HuH-7.5 (cell line): ENCODE data around the gene PGAP6.
"Not testable (repeated sequence)": the region's sequence is repeated elsewhere in the genome, so short reads cannot be mapped to it uniquely, and the experiment has no call there.

Source experiments
- DNase-seq: peaks from one replicate; pipeline ENCODE4 v3.0.0; 2011; ENCODE audit warnings: low spot score

The PGAP6 gene

DNA sequence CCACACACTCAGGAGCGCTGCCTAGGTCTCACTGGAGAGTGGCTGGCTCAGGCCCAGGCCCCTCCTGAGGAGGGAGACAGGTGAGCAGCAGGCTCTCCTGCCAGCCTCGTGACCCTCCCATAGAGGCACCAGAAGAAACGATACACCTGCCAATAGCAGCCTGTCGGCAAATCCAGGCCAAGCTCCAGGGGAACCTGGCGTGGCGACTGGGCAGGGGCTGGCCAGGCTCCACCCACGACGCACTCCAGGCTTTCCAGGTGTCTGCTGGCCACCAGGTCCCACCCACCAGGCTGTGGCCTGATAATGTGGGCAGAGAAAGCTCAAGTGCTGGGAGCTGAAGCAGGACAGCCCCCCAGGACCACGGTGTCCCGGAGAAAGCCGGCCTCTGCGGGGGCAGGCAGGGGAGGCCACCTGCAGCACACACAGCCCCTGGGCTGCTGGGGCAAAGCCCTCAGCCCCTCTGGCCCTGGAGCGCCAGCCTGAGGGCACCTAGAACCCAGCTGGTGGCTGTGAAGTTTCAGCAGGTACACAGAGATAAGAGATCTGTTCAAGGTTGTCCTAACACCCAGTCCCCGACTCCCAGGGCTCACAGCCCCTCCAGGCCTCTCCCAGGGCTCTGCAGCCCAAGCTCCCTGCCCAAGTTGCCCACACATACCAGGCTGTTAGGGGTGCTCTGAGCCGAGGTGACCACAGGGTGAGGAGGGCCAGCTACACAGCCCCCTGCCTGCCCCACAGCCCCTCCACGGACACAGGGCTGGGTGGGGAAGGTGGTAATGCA lies 2.4 kb downstream of the PGAP6 start:
- DNase-seq, result no peak

DNA sequence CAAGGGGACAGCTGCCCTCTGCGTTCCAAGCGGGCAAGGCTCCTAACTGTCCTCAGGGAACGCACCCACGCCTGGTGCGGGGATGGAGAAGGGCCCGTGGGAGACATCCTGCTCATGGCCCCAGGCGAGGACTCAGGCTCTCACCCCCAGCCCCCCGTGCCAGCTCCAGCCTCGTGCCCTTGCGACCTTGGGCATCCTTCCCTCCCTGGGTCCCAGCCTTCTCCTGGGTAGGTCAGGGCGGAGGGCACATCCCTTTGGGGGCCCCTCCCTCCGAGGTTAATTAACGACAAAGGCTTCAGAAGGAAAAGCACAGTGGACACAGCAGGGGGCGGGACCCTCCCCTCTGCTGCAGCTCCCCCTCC lies 3.0 kb downstream of the PGAP6 start:
- DNase-seq, result no peak

DNA sequence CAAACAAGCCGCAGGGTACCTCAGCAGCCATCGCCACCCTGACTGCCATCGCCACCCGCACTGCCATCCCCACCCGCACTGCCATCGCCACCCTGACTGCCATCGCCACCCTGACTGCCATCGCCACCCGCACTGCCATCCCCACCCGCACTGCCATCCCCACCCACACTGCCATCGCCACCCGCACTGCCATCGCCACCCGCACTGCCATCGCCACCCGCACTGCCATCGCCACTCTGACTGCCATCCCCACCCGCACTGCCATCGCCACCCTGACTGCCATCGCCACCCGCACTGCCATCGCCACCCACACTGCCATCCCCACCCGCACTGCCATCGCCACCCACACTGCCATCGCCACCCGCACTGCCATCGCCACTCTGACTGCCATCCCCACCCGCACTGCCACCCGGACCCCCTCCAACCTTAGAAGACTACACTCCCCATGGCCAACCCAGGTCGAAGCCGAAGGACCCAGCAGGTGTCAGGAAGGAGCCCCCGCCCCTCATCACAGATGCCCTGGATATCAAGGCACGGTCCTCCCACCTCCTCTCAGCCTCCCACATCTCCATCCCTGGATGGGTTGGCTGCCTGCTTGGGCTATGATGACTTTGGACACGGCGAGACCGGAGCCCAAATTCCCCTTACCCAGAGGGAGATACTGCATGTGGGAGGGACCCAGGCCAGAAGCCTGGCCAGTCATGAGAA lies 3.5 kb downstream of the PGAP6 start:
- DNase-seq, result not testable (repeated sequence)

DNA sequence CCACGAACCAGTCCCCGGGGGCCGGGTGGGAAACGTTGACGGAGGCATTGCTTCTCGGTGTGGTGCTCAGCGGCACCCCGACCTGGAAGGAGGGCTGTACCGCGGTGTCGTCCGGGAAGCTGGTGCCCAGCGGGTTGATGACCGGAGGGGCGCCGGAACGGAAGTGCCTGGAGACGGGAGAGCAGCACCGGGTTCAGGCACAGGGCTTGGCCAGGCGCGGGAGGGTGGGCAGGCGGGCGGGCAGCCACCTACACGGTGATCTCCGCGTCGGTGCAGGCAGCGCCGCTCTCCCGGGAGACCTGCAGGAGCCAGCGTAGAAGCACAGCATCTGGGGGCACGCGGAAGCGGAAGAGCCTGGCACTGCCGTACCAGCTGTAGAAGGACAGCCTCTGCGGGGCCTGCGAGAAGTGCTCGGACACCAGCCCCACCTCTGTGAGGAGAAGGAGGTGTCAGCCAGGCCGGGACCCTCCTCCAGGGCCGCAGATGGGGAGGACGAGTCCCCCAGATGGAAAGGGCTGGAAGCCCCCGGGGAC lies 4.3 kb downstream of the PGAP6 start:
- DNase-seq, result no peak

DNA sequence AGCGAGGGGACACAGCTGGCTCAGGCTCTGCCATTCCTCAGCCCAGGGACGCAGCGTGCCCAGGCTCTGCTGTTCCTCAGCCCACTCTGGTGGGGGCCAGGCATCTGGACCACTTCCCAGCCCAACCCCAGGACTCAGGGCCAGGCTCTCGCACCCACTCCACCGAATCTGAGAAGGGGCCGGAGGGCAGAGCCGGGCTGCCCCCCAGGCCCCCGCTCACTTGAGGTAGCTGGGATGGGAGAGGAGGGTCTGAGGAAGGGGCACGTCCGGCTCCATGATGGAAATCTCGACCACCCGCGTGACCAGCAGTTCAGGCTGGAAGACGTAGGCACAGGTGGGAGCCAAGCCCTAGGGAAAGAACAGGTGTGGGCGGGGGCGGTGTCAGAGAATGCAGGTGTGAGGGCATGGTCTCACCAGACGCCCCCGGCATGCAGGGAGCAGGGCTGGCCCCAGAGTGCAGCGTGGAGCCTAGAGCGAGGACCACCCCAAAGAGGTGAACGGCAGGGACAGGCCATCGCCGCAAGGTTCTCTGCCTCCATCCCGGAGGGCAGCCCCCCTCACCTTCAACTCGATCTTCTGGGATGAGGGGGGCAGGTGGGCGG lies 4.9 kb downstream of the PGAP6 start:
- DNase-seq, result no peak

DNA sequence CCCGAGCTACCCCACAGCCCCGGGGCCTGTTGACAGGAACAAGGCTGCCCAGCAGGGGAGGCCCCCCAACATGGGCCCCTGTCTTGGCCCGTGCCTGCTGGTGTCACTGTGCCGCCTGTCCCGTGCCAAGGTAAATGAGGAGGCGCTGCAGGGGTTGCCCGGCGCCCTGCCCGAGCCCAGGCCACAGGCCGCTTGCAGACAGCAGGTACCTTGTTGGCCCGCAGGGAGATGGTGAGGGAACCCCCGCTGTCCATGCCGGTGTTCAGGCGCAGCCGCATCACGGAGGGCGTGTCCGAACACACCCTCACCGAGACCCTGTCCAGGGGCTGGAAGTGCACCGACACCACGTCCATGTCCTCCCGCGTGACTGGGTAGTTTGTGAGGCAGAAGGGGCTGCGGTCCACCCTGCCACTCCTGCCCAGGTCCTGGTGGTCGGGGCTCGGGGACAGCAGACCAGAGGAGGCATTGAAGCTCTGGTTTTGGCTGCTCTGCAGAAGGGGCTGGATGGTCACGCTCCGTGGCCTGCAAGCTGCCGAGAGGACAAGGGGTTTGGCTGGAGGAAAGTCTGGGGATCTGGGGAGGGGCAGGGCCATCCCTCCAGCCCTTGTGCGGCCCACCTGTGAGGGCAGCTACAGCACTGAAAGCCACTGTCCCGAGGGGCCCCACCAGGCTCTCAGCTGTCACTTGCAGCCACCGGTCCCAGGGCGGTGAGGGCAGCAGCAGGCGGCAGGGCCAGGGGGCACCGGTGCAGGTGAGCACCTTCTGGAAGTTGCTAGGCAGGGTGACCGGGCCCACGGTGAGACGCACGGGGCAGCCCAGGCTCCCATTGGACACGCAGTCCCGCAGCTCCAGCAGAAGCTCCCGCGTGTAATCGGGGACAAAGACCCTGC lies 5.6 kb downstream of the PGAP6 start:
- DNase-seq, result no peak

DNA sequence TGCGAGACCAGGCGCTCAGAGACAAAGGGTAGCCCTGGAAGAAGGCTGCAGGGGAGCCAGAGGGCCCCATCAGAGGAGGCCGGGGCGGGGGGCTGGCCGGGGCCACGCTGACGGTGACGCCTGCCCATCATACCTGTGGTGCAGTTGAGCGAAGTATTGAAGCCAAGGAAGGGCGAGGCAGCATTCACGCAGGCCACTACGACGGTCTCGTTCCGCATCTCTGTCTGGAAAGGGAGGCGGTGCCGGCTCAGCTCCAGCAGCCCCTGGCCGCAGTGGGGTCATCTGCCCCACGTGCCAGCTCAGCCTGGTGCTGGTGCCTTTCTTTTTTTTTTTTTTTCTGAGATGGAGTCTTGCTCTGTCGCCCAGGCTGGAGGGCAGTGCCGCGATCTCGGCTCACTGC lies 6.6 kb downstream of the PGAP6 start:
- DNase-seq, result no peak

DNA sequence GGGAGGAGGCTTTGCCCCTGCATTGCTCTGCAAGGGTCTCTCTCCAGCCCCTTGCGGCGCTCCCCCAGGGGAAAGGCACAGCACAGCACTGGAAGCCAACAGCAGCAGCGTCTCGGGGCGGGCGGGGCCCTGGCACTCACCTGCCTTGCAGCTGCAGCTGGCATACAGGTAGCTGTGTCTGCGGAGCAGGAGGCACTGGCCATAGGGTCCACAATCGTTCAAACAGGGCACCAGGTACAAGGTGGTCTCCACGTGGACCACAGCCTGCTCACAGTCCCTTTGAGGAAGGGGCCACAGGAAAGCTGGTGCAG lies 7.2 kb downstream of the PGAP6 start:
- no peak for DNase-seq

DNA sequence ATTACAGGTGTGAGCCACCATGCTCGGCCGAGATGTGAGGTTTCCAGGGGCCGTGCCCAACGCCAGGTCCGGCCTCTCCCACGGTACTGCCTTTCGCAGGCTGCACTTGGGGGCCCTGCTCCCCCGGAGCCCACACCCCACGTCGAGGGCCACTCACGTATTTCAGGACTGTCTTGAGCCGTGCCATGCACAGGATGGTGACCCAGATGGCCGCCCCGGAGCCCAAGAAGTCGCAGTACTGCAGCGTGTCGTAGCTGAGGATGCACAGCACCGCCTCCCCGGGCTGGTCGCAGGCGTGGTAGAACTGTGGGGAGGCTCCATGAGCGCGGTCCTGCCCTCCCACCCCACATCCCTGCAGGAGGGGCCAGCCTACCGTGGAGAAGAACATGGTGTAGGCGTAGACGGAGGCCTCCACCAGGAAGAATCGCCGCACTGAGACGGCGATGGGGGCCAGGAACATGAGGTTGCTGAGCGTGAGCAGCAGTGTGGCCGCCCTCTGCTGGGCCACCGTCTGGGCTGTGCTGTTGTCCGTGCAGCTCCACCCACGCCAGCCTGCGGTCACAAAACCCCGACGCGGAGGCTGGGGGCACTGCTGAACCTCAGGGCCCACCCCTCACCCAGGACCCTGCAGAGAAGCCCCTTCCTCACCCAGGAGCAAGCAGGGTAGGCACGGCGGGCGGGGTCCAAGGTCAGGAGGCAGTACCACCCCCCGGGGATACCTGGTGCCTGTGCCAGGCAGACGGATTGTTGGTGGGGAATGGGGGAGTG lies 7.7 kb downstream of the PGAP6 start:
- DNase-seq, result no peak

DNA sequence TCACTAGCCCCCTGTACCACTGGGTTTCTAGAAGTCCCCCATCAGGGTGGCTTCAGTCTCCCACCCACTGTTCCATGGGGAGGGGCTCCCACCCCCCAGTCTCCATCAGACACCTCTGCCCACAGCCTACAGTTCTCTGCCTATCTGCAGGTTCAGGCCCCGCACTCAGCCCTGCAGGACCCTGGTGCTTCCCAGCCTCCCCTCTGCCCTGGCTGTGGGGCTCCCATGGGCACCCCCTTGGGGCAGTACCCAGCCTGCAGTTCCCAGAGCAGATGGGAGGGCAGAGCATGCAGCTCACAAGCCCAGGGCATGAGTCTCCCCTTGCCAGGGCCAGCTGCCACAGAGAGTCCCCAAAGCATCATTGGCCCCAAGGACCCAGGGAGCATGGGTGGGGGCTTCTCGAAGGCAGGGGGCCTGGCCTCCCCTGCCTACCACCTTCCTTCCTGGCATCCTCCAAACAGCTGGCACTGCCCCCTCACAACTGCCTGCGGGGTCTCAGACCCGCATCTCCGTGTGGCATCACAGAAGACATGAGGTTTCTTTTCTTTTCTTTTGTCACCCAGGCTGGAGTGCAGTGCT lies 8.7 kb downstream of the PGAP6 start:
- no peak for DNase-seq

DNA sequence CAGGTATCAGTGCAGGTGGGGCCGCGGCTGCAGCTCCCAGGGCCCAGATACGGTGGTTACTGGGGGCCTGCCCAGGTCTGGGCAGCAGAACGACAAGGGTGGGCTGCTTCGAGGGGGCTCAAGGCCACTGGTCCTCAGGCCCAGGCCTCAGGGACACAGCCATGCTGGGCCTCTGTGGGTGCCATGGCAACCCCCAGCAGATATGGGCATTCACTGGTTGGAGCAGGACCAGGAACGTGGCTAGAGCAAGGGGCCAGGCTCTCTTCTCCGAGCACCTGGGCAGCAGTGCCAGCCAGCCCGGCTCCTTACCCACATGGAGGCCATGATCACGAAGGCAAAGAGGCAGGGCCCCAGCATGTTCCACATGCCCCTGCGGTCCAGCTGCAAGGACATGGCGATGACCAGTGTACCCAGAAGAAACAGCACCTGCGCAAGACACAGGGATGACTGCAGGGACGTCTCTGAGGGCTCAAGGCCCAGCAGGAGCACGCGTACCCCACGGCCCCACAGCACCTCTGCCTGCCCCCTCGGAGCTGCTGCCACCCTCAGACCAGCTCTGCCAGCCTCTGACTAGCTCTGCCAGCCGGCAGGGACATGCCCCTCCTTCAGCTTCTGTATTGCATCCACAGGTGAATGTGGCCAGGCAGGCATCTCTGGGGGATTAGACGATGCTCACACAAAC lies 9.3 kb downstream of the PGAP6 start:
- no peak for DNase-seq

DNA sequence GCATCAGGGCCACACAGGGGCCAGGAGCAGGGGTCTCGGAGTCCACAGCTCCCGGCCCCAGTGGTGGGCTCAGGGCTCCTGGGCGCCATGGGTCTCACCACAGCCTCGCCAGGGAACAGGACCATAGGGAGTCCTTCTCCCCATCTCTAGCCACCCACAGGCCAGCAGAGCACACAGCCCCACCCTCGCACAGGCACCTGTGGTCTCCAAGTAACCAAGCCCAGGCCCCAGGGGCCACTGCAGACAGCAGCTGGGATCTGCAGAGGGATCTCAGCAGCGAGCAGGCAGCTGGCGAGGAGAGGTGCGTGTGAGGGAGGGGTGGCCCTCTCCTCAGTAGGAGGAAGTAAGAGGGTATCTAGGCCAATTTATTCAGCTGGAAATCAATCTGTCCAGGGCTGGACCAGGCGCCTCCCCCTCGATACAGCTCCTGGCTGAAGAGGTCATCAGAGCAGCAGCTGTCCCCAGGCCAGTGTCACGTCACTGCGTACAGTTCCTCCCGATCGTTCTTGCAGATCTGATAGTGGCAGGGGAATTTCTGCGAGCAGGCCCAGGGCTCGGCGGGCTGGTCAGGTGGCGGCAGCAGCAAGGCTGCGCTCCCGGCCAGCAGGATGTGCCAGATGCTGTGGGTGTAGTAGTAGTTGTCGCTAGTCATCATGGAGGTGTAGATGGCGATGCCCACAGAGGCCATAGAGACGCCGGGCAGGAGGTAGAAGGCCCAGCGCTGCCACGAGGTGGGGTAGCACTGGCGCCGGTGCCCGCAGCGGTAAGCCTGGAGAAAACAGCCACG lies 10.1 kb downstream of the PGAP6 start:
- no peak for DNase-seq

DNA sequence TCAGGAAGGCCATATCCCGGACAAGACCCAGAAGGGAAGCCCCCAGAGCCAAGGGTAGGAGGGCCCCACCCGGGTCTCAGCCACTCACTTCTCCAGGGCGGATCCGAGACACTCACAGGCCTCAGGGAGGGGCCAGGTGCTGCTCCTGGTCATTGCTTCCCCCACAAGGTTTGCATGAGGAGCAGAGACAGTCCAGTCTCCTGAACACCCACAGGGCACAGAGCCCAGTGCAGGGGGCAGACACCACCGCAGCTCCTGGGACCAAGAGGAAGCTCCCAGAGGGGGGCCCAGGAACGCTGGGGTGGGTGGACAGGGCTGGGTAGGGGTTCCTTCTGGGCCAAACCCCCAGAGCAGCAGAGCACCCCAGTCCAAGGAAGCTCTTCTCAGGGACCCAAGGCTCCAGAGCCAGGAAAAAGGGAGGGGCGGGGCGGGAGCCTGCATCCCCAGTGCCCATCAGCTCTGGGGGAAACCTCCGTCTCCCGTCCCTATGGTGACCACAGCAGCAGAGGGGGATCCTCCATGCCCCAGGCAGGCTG lies 10.7 kb downstream of the PGAP6 start:
- DNase-seq, result no peak

DNA sequence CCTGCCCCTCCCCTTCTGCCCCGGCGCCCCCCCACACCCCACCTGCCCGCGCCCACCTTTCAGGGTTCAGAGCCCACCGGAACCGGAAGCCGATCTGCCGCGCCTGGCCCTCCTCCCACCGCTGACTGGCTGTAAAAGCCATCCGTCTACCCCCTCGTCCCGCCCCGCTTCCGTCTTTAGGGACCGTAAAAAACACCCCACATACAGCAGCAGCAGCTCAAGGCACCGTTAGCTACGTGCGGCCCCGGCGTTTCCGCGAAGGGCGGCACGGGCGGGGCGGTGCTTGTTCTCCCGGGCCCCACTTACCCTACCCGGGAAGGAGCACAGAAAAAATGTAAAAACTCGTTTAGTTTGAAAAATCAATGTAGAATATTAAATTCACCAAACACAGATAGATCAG lies 11.3 kb downstream of the PGAP6 start, which contains the start of gene MRPL28:
MRPL28 (minus strand) TSS at position 96 of the 400 bp plus-strand sequence. CDS start 320 bp downstream, outside the sequence.
- DNase-seq, result peak; percentile 98

DNA sequence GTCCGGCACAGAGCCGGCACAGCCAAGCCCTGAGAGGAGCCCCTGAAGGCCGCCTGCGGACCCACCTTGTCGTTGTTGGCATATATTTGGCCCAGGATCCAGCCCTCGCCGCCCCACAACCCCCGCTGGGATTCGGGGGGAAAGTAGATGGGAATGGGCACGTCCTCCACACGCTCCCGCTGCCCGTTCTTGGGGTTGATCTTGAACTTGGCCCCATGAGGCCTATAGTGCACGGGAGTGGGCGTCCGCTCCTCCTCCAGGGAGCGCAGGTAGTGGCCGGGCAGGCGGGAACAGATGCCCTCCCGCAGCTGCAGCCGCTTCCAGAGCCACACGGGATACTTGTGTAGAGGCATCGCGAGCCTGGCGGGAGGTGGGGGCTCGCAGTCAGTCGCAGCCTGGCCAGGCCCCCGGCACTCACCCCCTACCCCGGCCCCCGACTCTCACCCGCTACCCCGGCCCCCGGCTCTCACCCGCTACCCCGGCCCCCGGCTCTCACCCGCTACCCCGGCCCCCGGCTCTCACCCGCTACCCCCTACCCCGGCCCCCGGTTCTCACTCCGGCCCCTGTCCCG lies 11.8 kb downstream of the PGAP6 start:
- no peak for DNase-seq

DNA sequence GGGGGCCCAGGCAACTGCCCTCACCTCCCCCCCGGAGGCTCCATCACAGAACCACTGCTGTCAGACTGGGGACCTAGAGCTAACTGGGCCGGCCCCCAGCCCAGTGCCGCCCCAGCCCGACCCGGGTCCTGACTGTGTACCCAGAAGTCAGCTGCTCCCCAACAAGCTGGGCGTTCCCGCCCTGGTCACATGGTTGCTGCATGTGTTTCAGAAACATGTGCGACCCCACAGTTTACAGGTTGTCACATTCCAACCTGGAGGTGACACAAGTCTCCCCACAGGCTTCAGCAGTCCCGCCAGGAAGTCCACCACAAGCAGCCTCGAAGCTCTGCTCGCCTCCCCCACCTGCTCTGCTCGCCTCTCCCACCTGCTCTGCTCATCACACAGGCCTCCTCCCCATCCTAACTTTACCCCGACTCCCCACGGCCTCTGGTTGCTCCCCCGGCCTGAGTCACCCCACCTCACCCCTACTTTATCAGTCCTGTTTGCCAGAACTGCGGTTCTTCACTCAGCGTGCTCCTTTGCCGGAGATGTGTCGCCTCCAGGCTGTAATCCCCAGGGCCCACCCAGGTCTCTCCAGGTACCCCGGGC lies 12.4 kb downstream of the PGAP6 start:
- DNase-seq, result no peak

DNA sequence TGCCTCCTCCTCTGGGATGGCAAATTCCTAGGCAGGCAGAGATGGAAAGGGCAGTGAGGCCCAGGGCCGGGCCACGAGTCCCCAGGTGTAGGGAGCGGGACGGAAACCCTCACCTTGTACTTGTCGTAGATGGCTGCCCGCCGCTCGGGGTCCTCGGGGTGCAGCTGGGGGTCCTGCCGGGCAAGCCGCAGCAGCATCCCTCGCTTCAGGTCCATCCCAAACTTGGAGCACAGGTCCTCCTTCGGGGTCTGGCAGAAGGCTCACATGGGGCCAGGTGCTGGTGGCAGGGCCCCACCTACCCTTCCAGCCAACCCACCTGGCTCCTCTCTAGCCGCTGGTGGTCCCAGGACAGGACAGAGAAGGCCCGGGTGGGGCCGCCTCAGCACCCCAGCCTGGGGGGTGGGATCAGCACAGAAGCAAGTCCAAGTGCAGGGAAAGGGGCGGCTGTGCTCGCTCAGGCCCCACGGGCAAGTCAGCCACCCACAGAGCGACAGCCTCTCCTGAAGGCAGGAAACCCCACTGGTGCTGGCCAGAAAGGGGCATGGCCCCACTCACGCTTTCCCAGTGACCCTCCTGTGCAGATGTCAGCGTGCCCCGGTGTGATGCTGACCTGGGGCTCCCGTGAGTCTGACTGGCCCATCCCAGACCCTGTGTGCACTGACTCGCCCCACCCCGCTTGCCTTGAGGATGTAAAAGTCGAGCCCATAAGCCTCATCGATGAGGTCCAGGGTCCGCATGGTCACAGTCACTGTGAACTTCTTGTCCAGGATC lies 13.2 kb downstream of the PGAP6 start:
- no peak for DNase-seq
